Measurements from ENCODE around the gene ZNF831. TPM values are rescaled to one million over a fixed set of nuclear protein-coding genes. Genes with fewer than 3 reads are reported as not detected.

ZNF831 gene
- total RNA-seq, 1 experiment from 2014 or later: 0.15 TPM

DNA sequence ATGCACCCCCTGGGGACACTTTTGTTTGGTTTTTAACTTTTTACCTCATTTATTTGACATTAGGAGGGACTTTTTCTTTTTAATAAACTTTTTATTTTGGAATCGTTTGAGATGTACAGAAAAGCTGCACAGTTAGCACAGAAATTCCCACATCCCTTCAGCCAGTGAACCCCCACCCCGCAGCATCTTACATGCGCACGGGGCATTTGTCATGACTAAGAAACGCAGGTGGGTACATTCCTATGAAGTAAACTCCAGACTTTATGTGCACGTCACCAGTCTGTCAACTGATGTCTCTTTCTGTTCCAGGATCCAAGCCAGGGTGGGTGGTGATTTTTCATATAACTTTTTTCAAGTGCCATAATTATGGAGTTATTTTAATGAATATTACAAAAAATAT lies 4.9 kb upstream of the ZNF831 start:
- TF ChIP-seq FOSL1 (IDR thresholded peaks at IDR 0.05; ENCODE audit: low read depth): no peak
- no peak for TF ChIP-seq EZH2phosphoT487 (IDR thresholded peaks at IDR 0.05; ENCODE audit: borderline replicate concordance)
- no peak for TF ChIP-seq RAD21 (IDR thresholded peaks at IDR 0.05; ENCODE audit: low read depth)
- TF ChIP-seq JUND (IDR thresholded peaks at IDR 0.05): no peak
- TF ChIP-seq ZNF274 (IDR thresholded peaks at IDR 0.05; ENCODE audit: low read depth, low read length): no peak
- TF ChIP-seq YY1 (IDR thresholded peaks at IDR 0.05; ENCODE audit: extremely low read depth, insufficient replicate concordance, low read depth, low read length): no peak
- TF ChIP-seq, protein P1, sequence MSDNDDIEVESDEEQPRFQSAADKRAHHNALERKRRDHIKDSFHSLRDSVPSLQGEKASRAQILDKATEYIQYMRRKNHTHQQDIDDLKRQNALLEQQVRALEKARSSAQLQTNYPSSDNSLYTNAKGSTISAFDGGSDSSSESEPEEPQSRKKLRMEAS (IDR thresholded peaks at IDR 0.05): no peak
- no peak for TF ChIP-seq POLR2AphosphoS5 (IDR thresholded peaks at IDR 0.05; ENCODE audit: low read depth, low read length)
- no peak for TF ChIP-seq CEBPB (IDR thresholded peaks at IDR 0.05; ENCODE audit: low read depth)
- TF ChIP-seq, protein P2, sequence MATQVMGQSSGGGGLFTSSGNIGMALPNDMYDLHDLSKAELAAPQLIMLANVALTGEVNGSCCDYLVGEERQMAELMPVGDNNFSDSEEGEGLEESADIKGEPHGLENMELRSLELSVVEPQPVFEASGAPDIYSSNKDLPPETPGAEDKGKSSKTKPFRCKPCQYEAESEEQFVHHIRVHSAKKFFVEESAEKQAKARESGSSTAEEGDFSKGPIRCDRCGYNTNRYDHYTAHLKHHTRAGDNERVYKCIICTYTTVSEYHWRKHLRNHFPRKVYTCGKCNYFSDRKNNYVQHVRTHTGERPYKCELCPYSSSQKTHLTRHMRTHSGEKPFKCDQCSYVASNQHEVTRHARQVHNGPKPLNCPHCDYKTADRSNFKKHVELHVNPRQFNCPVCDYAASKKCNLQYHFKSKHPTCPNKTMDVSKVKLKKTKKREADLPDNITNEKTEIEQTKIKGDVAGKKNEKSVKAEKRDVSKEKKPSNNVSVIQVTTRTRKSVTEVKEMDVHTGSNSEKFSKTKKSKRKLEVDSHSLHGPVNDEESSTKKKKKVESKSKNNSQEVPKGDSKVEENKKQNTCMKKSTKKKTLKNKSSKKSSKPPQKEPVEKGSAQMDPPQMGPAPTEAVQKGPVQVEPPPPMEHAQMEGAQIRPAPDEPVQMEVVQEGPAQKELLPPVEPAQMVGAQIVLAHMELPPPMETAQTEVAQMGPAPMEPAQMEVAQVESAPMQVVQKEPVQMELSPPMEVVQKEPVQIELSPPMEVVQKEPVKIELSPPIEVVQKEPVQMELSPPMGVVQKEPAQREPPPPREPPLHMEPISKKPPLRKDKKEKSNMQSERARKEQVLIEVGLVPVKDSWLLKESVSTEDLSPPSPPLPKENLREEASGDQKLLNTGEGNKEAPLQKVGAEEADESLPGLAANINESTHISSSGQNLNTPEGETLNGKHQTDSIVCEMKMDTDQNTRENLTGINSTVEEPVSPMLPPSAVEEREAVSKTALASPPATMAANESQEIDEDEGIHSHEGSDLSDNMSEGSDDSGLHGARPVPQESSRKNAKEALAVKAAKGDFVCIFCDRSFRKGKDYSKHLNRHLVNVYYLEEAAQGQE (IDR thresholded peaks at IDR 0.05; ENCODE audit: low read depth): no peak
- TF ChIP-seq ELF1 (IDR thresholded peaks at IDR 0.05; ENCODE audit: borderline replicate concordance, low read depth): no peak
- TF ChIP-seq, protein P3, sequence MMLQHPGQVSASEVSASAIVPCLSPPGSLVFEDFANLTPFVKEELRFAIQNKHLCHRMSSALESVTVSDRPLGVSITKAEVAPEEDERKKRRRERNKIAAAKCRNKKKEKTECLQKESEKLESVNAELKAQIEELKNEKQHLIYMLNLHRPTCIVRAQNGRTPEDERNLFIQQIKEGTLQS (IDR thresholded peaks at IDR 0.05): no peak
- TF ChIP-seq EGR1 (IDR thresholded peaks at IDR 0.05; ENCODE audit: low read depth): no peak
- intact Hi-C loops (cut with micrococcal nuclease): no loop called here
- H3K27me3 ChIP-seq (ENCODE audit: insufficient read depth, low read length): peaks cover 55% of the 10 kb centered on the region
- no peaks in the 10 kb centered on the region for H3K4me1 ChIP-seq (ENCODE audit: control insufficient read depth in 1 of 2, insufficient read depth in 2 of 2, low read length in 2 of 2)
- no peaks in the 10 kb centered on the region for H3K79me2 ChIP-seq (ENCODE audit: insufficient read depth, low read length)
- no peaks in the 10 kb centered on the region for H3K36me3 ChIP-seq (ENCODE audit: control insufficient read depth in 1 of 2, insufficient read depth in 2 of 2, low read length in 2 of 2)
- RAD21 ChIA-PET (ENCODE audit: low non-redundant PET in 1 of 2, low total read pairs in 2 of 2, uncharacterized antibody in 2 of 2, unreplicated experiment in 2 of 2): no interaction called here
- BruUV-seq (replicated peaks): no TSS peak
- H3K9ac ChIP-seq (ENCODE audit: low read length): no peak overlapping the region
- H2AFZ ChIP-seq (ENCODE audit: low read depth, low read length, poor library complexity, severe bottlenecking): no peak overlapping the region
- POLR2A ChIA-PET: no interaction called here
- CTCF ChIA-PET: no interaction called here
- no peaks in the 10 kb centered on the region for H3K9me3 ChIP-seq (ENCODE audit: control insufficient read depth in 1 of 2, insufficient read depth in 1 of 2, low read depth in 1 of 2, low read length in 2 of 2)
- no peak overlapping the region for H3K4me3 ChIP-seq (replicated peaks in 1 of 2; ENCODE audit: low read depth in 1 of 2, low read length in 2 of 2)
- no peak overlapping the region for H3K4me2 ChIP-seq (ENCODE audit: low read length)
- DNase-seq (ENCODE audit: low read depth, low spot score) (no peak), ATAC-seq (no peak)
- H4K20me1 ChIP-seq (ENCODE audit: insufficient read depth): no peaks in the 10 kb centered on the region
- H3K27ac ChIP-seq (ENCODE audit: low read depth, low read length): no peak overlapping the region
- H3K9me2 ChIP-seq (ENCODE audit: insufficient read depth): no peaks in the 10 kb centered on the region
